HEK293 (cell line): Measurements from ENCODE around the gene FAM151A.

Source experiments
- CTCF ChIP-seq: fragments of 450-650 bp; formaldehyde crosslinking; IDR thresholded peaks from 2 replicates; pipeline ENCODE4 v1.5.1; 2016; ENCODE audit warnings: missing biosample characterization, missing genetic modification characterization
- HOXA7 ChIP-seq: sonication (generic); formaldehyde crosslinking; IDR thresholded peaks from 2 replicates; pipeline ENCODE4 v1.8.1; 2022; ENCODE audit warnings: missing genetic modification reagents, borderline replicate concordance
- IKZF3 ChIP-seq: fragments of 450-650 bp; IDR thresholded peaks from 2 replicates; pipeline ENCODE4 v1.5.0; 2018; ENCODE audit warnings: missing biosample characterization, mild to moderate bottlenecking, missing genetic modification characterization, moderate library complexity
- KLF1 ChIP-seq: fragments of 450-650 bp; formaldehyde crosslinking; IDR thresholded peaks from 2 replicates; pipeline ENCODE4 v1.5.1; 2016; ENCODE audit warnings: missing biosample characterization, missing genetic modification characterization
- MYNN ChIP-seq: fragments of 450-650 bp; formaldehyde crosslinking; IDR thresholded peaks from 2 replicates; pipeline ENCODE4 v1.5.1; 2016; ENCODE audit warnings: missing biosample characterization, missing genetic modification characterization, borderline replicate concordance
- ZBTB11 ChIP-seq: fragments of 450-650 bp; formaldehyde crosslinking; conservative IDR thresholded peaks from 2 replicates; pipeline ENCODE4 v1.5.1; 2016; ENCODE audit warnings: low read depth, missing biosample characterization, missing genetic modification characterization
- ZBTB26 ChIP-seq: fragments of 450-650 bp; formaldehyde crosslinking; optimal IDR thresholded peaks from 2 replicates; pipeline ENCODE3; 2016; ENCODE audit warnings: missing biosample characterization, mild to moderate bottlenecking, missing genetic modification characterization
- ZBTB7A ChIP-seq: fragments of 450-650 bp; formaldehyde crosslinking; IDR thresholded peaks from 2 replicates; pipeline ENCODE4 v1.5.1; 2016; ENCODE audit warnings: low read depth, missing biosample characterization, missing genetic modification characterization
- ZFP3 ChIP-seq: fragments of 450-650 bp; formaldehyde crosslinking; IDR thresholded peaks from 2 replicates; pipeline ENCODE4 v1.5.1; 2016; ENCODE audit warnings: low read depth, missing biosample characterization, missing genetic modification characterization
- ZNF610 ChIP-seq: fragments of 450-650 bp; formaldehyde crosslinking; IDR thresholded peaks from 2 replicates; pipeline ENCODE4 v1.5.1; 2016; ENCODE audit warnings: missing biosample characterization, missing genetic modification characterization, borderline replicate concordance
- TF ChIP-seq, protein P1 (sequence below): fragments of 450-650 bp; formaldehyde crosslinking; IDR thresholded peaks from 2 replicates; pipeline ENCODE4 v1.5.1; 2016; ENCODE audit warnings: missing biosample characterization, missing genetic modification characterization
- TF ChIP-seq, protein P2 (sequence below): fragments of 450-650 bp; formaldehyde crosslinking; IDR thresholded peaks from 2 replicates; pipeline ENCODE4 v1.5.1; 2016; ENCODE audit warnings: missing biosample characterization, missing genetic modification characterization

DNA sequence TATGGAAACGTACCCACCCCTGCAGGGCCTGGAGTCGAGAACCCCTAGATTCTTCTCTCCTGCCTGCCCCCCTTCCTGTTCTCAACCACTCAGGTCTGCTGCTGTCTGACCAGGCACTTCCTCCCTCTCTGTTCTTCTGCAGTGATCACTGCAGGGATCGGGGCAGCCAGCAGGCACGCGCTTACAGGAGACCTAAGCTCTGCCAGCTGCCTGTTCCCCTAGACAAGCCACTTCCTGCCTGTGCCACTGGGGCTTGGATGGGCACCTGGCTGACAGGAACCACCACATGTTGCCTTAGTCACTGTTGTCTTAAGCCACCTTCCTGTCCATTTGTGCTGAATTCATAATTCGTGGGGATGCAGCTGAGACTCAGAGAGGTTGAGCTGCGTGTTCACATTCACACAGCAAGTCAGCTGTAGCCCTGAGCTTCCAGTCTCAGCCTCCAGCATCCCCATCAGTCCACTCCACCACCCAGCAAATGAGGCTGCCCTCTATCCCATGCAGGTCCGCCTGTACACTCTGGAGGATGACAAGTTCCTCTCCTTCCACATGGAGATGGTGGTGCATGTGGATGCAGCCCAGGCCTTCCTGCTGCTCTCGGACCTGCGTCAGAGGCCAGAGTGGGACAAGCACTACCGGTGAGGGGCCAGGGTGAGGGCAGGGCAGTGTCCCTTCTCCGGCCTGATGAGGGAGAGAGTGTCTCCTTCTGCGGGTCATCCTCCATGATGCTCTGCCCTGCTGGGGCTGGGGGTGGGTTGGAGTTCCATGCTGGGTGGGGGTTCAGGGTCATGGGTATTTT is 18.6 kb downstream of the FAM151A start:
- TF ChIP-seq CTCF (no peak), HOXA7 (CRISPR knock-in tag) (no peak), MYNN (no peak), ZBTB26 (no peak), IKZF3 (no peak), KLF1 (tag by site-specific recombination) (no peak), ZBTB7A (tag by site-specific recombination) (no peak), ZBTB11 (tag by site-specific recombination) (no peak), ZNF610 (tag by site-specific recombination) (no peak), ZFP3 (tag by site-specific recombination) (no peak)
- TF ChIP-seq, protein P1, sequence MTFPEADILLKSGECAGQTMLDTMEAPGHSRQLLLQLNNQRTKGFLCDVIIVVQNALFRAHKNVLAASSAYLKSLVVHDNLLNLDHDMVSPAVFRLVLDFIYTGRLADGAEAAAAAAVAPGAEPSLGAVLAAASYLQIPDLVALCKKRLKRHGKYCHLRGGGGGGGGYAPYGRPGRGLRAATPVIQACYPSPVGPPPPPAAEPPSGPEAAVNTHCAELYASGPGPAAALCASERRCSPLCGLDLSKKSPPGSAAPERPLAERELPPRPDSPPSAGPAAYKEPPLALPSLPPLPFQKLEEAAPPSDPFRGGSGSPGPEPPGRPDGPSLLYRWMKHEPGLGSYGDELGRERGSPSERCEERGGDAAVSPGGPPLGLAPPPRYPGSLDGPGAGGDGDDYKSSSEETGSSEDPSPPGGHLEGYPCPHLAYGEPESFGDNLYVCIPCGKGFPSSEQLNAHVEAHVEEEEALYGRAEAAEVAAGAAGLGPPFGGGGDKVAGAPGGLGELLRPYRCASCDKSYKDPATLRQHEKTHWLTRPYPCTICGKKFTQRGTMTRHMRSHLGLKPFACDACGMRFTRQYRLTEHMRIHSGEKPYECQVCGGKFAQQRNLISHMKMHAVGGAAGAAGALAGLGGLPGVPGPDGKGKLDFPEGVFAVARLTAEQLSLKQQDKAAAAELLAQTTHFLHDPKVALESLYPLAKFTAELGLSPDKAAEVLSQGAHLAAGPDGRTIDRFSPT (tag by site-specific recombination), result no peak
- TF ChIP-seq, protein P2, sequence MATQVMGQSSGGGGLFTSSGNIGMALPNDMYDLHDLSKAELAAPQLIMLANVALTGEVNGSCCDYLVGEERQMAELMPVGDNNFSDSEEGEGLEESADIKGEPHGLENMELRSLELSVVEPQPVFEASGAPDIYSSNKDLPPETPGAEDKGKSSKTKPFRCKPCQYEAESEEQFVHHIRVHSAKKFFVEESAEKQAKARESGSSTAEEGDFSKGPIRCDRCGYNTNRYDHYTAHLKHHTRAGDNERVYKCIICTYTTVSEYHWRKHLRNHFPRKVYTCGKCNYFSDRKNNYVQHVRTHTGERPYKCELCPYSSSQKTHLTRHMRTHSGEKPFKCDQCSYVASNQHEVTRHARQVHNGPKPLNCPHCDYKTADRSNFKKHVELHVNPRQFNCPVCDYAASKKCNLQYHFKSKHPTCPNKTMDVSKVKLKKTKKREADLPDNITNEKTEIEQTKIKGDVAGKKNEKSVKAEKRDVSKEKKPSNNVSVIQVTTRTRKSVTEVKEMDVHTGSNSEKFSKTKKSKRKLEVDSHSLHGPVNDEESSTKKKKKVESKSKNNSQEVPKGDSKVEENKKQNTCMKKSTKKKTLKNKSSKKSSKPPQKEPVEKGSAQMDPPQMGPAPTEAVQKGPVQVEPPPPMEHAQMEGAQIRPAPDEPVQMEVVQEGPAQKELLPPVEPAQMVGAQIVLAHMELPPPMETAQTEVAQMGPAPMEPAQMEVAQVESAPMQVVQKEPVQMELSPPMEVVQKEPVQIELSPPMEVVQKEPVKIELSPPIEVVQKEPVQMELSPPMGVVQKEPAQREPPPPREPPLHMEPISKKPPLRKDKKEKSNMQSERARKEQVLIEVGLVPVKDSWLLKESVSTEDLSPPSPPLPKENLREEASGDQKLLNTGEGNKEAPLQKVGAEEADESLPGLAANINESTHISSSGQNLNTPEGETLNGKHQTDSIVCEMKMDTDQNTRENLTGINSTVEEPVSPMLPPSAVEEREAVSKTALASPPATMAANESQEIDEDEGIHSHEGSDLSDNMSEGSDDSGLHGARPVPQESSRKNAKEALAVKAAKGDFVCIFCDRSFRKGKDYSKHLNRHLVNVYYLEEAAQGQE (tag by site-specific recombination), result no peak
